Right ventricle myocardium inferior (tissue), 1 donor: ENCODE data around the gene SEPTIN8. TPM values are rescaled to one million over a fixed set of nuclear protein-coding genes. Genes with fewer than 3 reads are reported as not detected.
"Not testable (repeated sequence)": the region's sequence is repeated elsewhere in the genome, so short reads cannot be mapped to it uniquely, and the experiment has no call there.

Source experiments
- ATAC-seq: fragments of 200-7000 bp; cut with Tn5 transposase; one replicate; pipeline ENCODE4 v1.9.1; 2020; ENCODE audit warnings: mild to moderate bottlenecking, moderate library complexity
- DNase-seq: peaks from one replicate; pipeline ENCODE4 v3.0.0; 2021; ENCODE audit errors: missing footprints
- intact Hi-C: fragments of 100-400 bp; cut with DNase I; formaldehyde crosslinking; loops from one replicate; pipeline ENCODE4 v1.11.0; 2022
- total RNA-seq: library from RNA; stranded (reverse); fragmentation: NEBNext Ultra II Directional; extraction: Animal tissue kit (Norgen Biotek cat#: 25700); gene quantifications from one replicate; pipeline ENCODE4 v1.2.1, GENCODE V29; 2021
- donor health status: DM: no; HTN: yes; CAD: no; lungs with severe emphysema.

Gene SEPTIN8
- total RNA-seq, 1 donor from 2014 or later = 28.5 TPM

GRCh38 chr5:132814503-132815294, 37.7 kb upstream of the SEPTIN8 start:
- ATAC-seq (peak; percentile 20), DNase-seq (no peak)
- intact Hi-C loops = loop anchor here (5.0 kb wide), 2 partner anchors 37 to 287 kb away; partner anchors contain the start of gene SEPTIN8

GRCh38 chr5:132813599-132814502, 36.8 kb upstream of the SEPTIN8 start:
- ATAC-seq (peak; percentile 71), DNase-seq (no peak)
- intact Hi-C loops = no loop called here

- intact Hi-C loops = no loop called here
- ATAC-seq = no peak
- DNase-seq = no peak
Observed at GRCh38 chr5:132812781-132813598, 36.0 kb upstream of the SEPTIN8 start, which contains the start of gene SOWAHA. TSS of gene SOWAHA (plus strand) at chr5:132813302. CDS start at chr5:132813622, 320 bp downstream.

- DNase-seq (no peak), ATAC-seq (no peak)
- intact Hi-C loops = no loop called here
Observed at GRCh38 chr5:132812123-132812765, 35.2 kb upstream of the SEPTIN8 start.

- DNase-seq (no peak), ATAC-seq (no peak)
- intact Hi-C loops = no loop called here
Observed at GRCh38 chr5:132810605-132811004, 33.6 kb upstream of the SEPTIN8 start.

- ATAC-seq (no peak), DNase-seq (no peak)
- intact Hi-C loops = no loop called here
Observed at GRCh38 chr5:132808866-132809265, 31.8 kb upstream of the SEPTIN8 start.

GRCh38 chr5:132808448-132808847, 31.4 kb upstream of the SEPTIN8 start:
- DNase-seq = no peak
- intact Hi-C loops = no loop called here
- no peak for ATAC-seq

- intact Hi-C loops = no loop called here
- ATAC-seq (no peak), DNase-seq (no peak)
Observed at GRCh38 chr5:132807163-132807838, 30.3 kb upstream of the SEPTIN8 start.

- DNase-seq, intact Hi-C loops, ATAC-seq: not testable (repeated sequence)
Observed at GRCh38 chr5:132806804-132807162, 29.7 kb upstream of the SEPTIN8 start.

GRCh38 chr5:132805872-132806271, 28.8 kb upstream of the SEPTIN8 start:
- DNase-seq, ATAC-seq, intact Hi-C loops: not testable (repeated sequence)

- intact Hi-C loops, DNase-seq, ATAC-seq: not testable (repeated sequence)
Observed at GRCh38 chr5:132804219-132804618, 27.2 kb upstream of the SEPTIN8 start.

- DNase-seq, intact Hi-C loops, ATAC-seq: not testable (repeated sequence)
Observed at GRCh38 chr5:132802685-132803066, 25.6 kb upstream of the SEPTIN8 start.

GRCh38 chr5:132802044-132802684, 25.1 kb upstream of the SEPTIN8 start:
- intact Hi-C loops = no loop called here
- DNase-seq = no peak

GRCh38 chr5:132800545-132800944, 23.5 kb upstream of the SEPTIN8 start:
- no peak for ATAC-seq
- intact Hi-C loops = no loop called here
- DNase-seq = no peak

More at GRCh38 chr5:132802044-132802684, 25.1 kb upstream of the SEPTIN8 start:
- ATAC-seq = no peak

- DNase-seq (no peak), ATAC-seq (no peak)
- intact Hi-C loops = no loop called here
Observed at GRCh38 chr5:132799392-132799791, 22.4 kb upstream of the SEPTIN8 start.

- ATAC-seq = no peak
- intact Hi-C loops = no loop called here
- no peak for DNase-seq
Observed at GRCh38 chr5:132797651-132798050, 20.6 kb upstream of the SEPTIN8 start.

- DNase-seq (no peak), ATAC-seq (no peak)
- intact Hi-C loops = no loop called here
Observed at GRCh38 chr5:132791026-132791425, 14.0 kb upstream of the SEPTIN8 start.
